ACC112 (cell line): ENCODE measurements around the gene STX8.

Source experiments
- H2AFZ ChIP-seq: fragments of 200-600 bp; sonication (generic); one replicate; pipeline ENCODE4 v1.6.0; 2017; ENCODE audit warnings: antibody characterized with exemption, low read length; ENCODE audit not compliant: unreplicated experiment
- H3K27ac ChIP-seq: fragments of 200-600 bp; sonication (generic); 2 replicates; pipeline ENCODE4 v1.5.1; 2014; ENCODE audit warnings: low read depth, mild to moderate bottlenecking, antibody characterized with exemption, low read length, moderate library complexity
- H3K27me3 ChIP-seq: fragments of 200-600 bp; sonication (generic); 2 replicates; pipeline ENCODE4 v1.6.1; 2014; ENCODE audit warnings: mild to moderate bottlenecking, antibody characterized with exemption, low read length, moderate library complexity, mixed read lengths; ENCODE audit not compliant: insufficient read depth
- H3K36me3 ChIP-seq: fragments of 200-600 bp; sonication (generic); 2 replicates; pipeline ENCODE4 v1.6.1; 2016; ENCODE audit warnings: mild to moderate bottlenecking, antibody characterized with exemption, low read length, moderate library complexity, mixed read lengths; ENCODE audit not compliant: insufficient read depth
- H3K4me1 ChIP-seq: fragments of 200-600 bp; sonication (generic); one replicate; pipeline ENCODE4 v1.6.1; 2016; ENCODE audit warnings: low read length, mixed read lengths; ENCODE audit not compliant: insufficient read depth, unreplicated experiment, control insufficient read depth
- H3K4me3 ChIP-seq: fragments of 200-600 bp; sonication (generic); 2 replicates; pipeline ENCODE4 v1.5.1; 2014; ENCODE audit warnings: mild to moderate bottlenecking, low read depth, low read length
- H3K79me2 ChIP-seq: fragments of 200-600 bp; sonication (generic); one replicate; pipeline ENCODE4 v1.6.0; 2016; ENCODE audit warnings: low read length; ENCODE audit not compliant: control insufficient read depth, unreplicated experiment, insufficient read depth

STX8 gene

GRCh38 chr17:9286434-9286833, 289.2 kb downstream of the STX8 start:
- Histone ChIP-seq H3K27ac (no peak overlapping the region), H3K36me3 (no peaks in the 10 kb centered on the region), H3K4me3 (no peak overlapping the region), H3K27me3 (no peaks in the 10 kb centered on the region), H3K4me1 (peaks cover 9% of the 10 kb centered on the region), H2AFZ (no peak overlapping the region), H3K79me2 (no peaks in the 10 kb centered on the region)

- H3K27me3 ChIP-seq, result no peaks in the 10 kb centered on the region
Measured at GRCh38 chr17:9285602-9286427, 289.8 kb downstream of the STX8 start.

GRCh38 chr17:9284884-9285283, 290.7 kb downstream of the STX8 start:
- Histone ChIP-seq H3K79me2 (no peaks in the 10 kb centered on the region), H3K27me3 (no peaks in the 10 kb centered on the region), H2AFZ (no peak overlapping the region), H3K4me1 (peaks cover 5% of the 10 kb centered on the region), H3K4me3 (no peak overlapping the region), H3K27ac (no peak overlapping the region), H3K36me3 (no peaks in the 10 kb centered on the region)

More at GRCh38 chr17:9285602-9286427, 289.8 kb downstream of the STX8 start:
- Histone ChIP-seq H3K36me3 (no peaks in the 10 kb centered on the region), H2AFZ (no peak overlapping the region), H3K4me3 (no peak overlapping the region), H3K79me2 (no peaks in the 10 kb centered on the region), H3K27ac (no peak overlapping the region), H3K4me1 (peaks cover 9% of the 10 kb centered on the region)

- Histone ChIP-seq H3K27ac (no peak overlapping the region), H3K27me3 (no peaks in the 10 kb centered on the region), H2AFZ (no peak overlapping the region)
Measured at GRCh38 chr17:9283909-9284308, 291.7 kb downstream of the STX8 start.

GRCh38 chr17:9279893-9280292, 295.7 kb downstream of the STX8 start:
- H3K79me2 ChIP-seq, result no peaks in the 10 kb centered on the region
- no peak overlapping the region for H3K27ac ChIP-seq
- H3K27me3 ChIP-seq, result no peaks in the 10 kb centered on the region
- no peaks in the 10 kb centered on the region for H3K36me3 ChIP-seq
- no peaks in the 10 kb centered on the region for H3K4me1 ChIP-seq
- no peak overlapping the region for H2AFZ ChIP-seq
- no peak overlapping the region for H3K4me3 ChIP-seq

More at GRCh38 chr17:9283909-9284308, 291.7 kb downstream of the STX8 start:
- no peaks in the 10 kb centered on the region for H3K79me2 ChIP-seq
- no peak overlapping the region for H3K4me3 ChIP-seq
- H3K4me1 ChIP-seq, result no peaks in the 10 kb centered on the region
- no peaks in the 10 kb centered on the region for H3K36me3 ChIP-seq

GRCh38 chr17:9274973-9275372, 300.6 kb downstream of the STX8 start:
- Histone ChIP-seq H3K27ac (no peak overlapping the region), H3K4me3 (no peak overlapping the region), H3K4me1 (no peaks in the 10 kb centered on the region), H3K79me2 (no peaks in the 10 kb centered on the region), H3K27me3 (no peaks in the 10 kb centered on the region), H3K36me3 (no peaks in the 10 kb centered on the region), H2AFZ (no peak overlapping the region)

GRCh38 chr17:9273428-9274391, 301.9 kb downstream of the STX8 start:
- Histone ChIP-seq H3K4me1 (no peaks in the 10 kb centered on the region), H3K36me3 (no peaks in the 10 kb centered on the region), H3K4me3 (no peak overlapping the region), H3K79me2 (no peaks in the 10 kb centered on the region), H3K27me3 (no peaks in the 10 kb centered on the region), H2AFZ (no peak overlapping the region), H3K27ac (no peak overlapping the region)

- Histone ChIP-seq H3K4me1 (no peaks in the 10 kb centered on the region), H3K27ac (no peak overlapping the region), H3K79me2 (no peaks in the 10 kb centered on the region), H3K27me3 (no peaks in the 10 kb centered on the region), H2AFZ (no peak overlapping the region), H3K36me3 (no peaks in the 10 kb centered on the region), H3K4me3 (no peak overlapping the region)
Measured at GRCh38 chr17:9272501-9273200, 303.0 kb downstream of the STX8 start.

GRCh38 chr17:9271989-9272388, 303.6 kb downstream of the STX8 start:
- H3K27me3 ChIP-seq, result no peaks in the 10 kb centered on the region
- H3K36me3 ChIP-seq, result no peaks in the 10 kb centered on the region
- no peak overlapping the region for H3K4me3 ChIP-seq
- no peaks in the 10 kb centered on the region for H3K79me2 ChIP-seq
- no peak overlapping the region for H3K27ac ChIP-seq
- no peak overlapping the region for H2AFZ ChIP-seq
- no peaks in the 10 kb centered on the region for H3K4me1 ChIP-seq

- Histone ChIP-seq H3K36me3 (no peaks in the 10 kb centered on the region), H3K79me2 (no peaks in the 10 kb centered on the region), H2AFZ (no peak overlapping the region), H3K27me3 (no peaks in the 10 kb centered on the region), H3K4me3 (no peak overlapping the region), H3K27ac (no peak overlapping the region), H3K4me1 (no peaks in the 10 kb centered on the region)
Measured at GRCh38 chr17:9270921-9271320, 304.7 kb downstream of the STX8 start.
